Osteocyte (in vitro differentiated cells): ENCODE measurements around the gene WNK2. TPM values are rescaled to one million over a fixed set of nuclear protein-coding genes. Genes with fewer than 3 reads are reported as not detected.

ENCODE experiments used
- DNase-seq: peaks from one replicate; pipeline ENCODE4 v3.0.0; 2021; ENCODE audit warnings: mixed read lengths; ENCODE audit not compliant: unreplicated experiment; ENCODE audit errors: extremely low spot score
- H3K27ac Mint-ChIP-seq: one replicate; pipeline ENCODE4 v1.8.0; 2021; ENCODE audit warnings: mild to moderate bottlenecking, mixed read lengths; ENCODE audit not compliant: unreplicated experiment
- H3K27me3 Mint-ChIP-seq: one replicate; pipeline ENCODE4 v1.8.0; 2021; ENCODE audit warnings: mixed read lengths; ENCODE audit not compliant: unreplicated experiment
- H3K36me3 Mint-ChIP-seq: one replicate; pipeline ENCODE4 v1.8.0; 2021; ENCODE audit warnings: mixed read lengths; ENCODE audit not compliant: unreplicated experiment
- H3K4me1 Mint-ChIP-seq: one replicate; pipeline ENCODE4 v1.8.0; 2021; ENCODE audit warnings: mixed read lengths; ENCODE audit not compliant: unreplicated experiment
- H3K4me3 Mint-ChIP-seq: one replicate; pipeline ENCODE4 v1.8.0; 2021; ENCODE audit warnings: mild to moderate bottlenecking, moderate library complexity, mixed read lengths; ENCODE audit not compliant: unreplicated experiment
- H3K9me3 Mint-ChIP-seq: one replicate; pipeline ENCODE4 v1.8.0; 2021; ENCODE audit warnings: mixed read lengths; ENCODE audit not compliant: unreplicated experiment
- CTCF ChIP-seq: fragments of 200-600 bp; sonication (generic); IDR thresholded peaks from 2 replicates; pipeline ENCODE4 v1.5.0; 2021; ENCODE audit warnings: antibody characterized with exemption, mild to moderate bottlenecking, moderate library complexity
- total RNA-seq: library from RNA; stranded (reverse); gene quantifications from 2 replicates; pipeline ENCODE4 v1.2.1, GENCODE V29; 2021

WNK2 gene
- total RNA-seq, 1 donor from 2014 or later, result not detected

- H3K27ac Mint-ChIP-seq, result no peak overlapping the region
- H3K27me3 Mint-ChIP-seq, result peaks cover 4% of the 10 kb centered on the region
- no peaks in the 10 kb centered on the region for H3K9me3 Mint-ChIP-seq
- H3K4me1 Mint-ChIP-seq, result no peaks in the 10 kb centered on the region
- H3K36me3 Mint-ChIP-seq, result no peaks in the 10 kb centered on the region
- TF ChIP-seq CTCF, result no peak
- H3K4me3 Mint-ChIP-seq, result no peak overlapping the region
- no peak for DNase-seq
Observed at GRCh38 chr9:93234600-93234999, 50.7 kb downstream of the WNK2 start.

GRCh38 chr9:93235300-93235960 lies 51.5 kb downstream of the WNK2 start:
- Mint-ChIP-seq H3K4me3 (no peak overlapping the region), H3K9me3 (no peaks in the 10 kb centered on the region), H3K27ac (no peak overlapping the region), H3K36me3 (no peaks in the 10 kb centered on the region), H3K27me3 (peaks cover 4% of the 10 kb centered on the region), H3K4me1 (no peaks in the 10 kb centered on the region)
- no peak for DNase-seq
- no peak for TF ChIP-seq CTCF

GRCh38 chr9:93236541-93237206 lies 52.7 kb downstream of the WNK2 start:
- Mint-ChIP-seq H3K4me1 (no peaks in the 10 kb centered on the region), H3K27ac (no peak overlapping the region), H3K36me3 (no peaks in the 10 kb centered on the region), H3K4me3 (no peak overlapping the region), H3K9me3 (no peaks in the 10 kb centered on the region), H3K27me3 (peaks cover 4% of the 10 kb centered on the region)
- no peak for TF ChIP-seq CTCF
- DNase-seq, result no peak

GRCh38 chr9:93237540-93237939 lies 53.6 kb downstream of the WNK2 start:
- no peak for DNase-seq
- Mint-ChIP-seq H3K4me3 (no peak overlapping the region), H3K4me1 (no peaks in the 10 kb centered on the region), H3K27ac (no peak overlapping the region), H3K36me3 (no peaks in the 10 kb centered on the region), H3K27me3 (peaks cover 6% of the 10 kb centered on the region), H3K9me3 (no peaks in the 10 kb centered on the region)
- TF ChIP-seq CTCF, result no peak

GRCh38 chr9:93238953-93239925 lies 55.3 kb downstream of the WNK2 start:
- Mint-ChIP-seq H3K36me3 (no peaks in the 10 kb centered on the region), H3K4me3 (no peak overlapping the region), H3K9me3 (no peaks in the 10 kb centered on the region), H3K4me1 (no peaks in the 10 kb centered on the region), H3K27me3 (peaks cover 7% of the 10 kb centered on the region), H3K27ac (no peak overlapping the region)
- DNase-seq, result no peak
- no peak for TF ChIP-seq CTCF
